K562 (cell line): Measurements from ENCODE around the gene CCDC87. TPM values are rescaled to one million over a fixed set of nuclear protein-coding genes. Genes with fewer than 3 reads are reported as not detected.

Source experiments
- ETV1 ChIP-seq: fragments of 450-650 bp; conservative IDR thresholded peaks from 2 replicates; pipeline ENCODE4 v1.6.1; 2016; ENCODE audit warnings: missing genetic modification characterization, control low read depth, low read depth, missing compliant biosample characterization
- FOXK2 ChIP-seq, 2 experiments: fragments of 450-650 bp; IDR thresholded peaks in 1 of 2; conservative IDR thresholded peaks in 1 of 2; 2 replicates each; pipeline ENCODE4 v1.6.1; 2016; ENCODE audit warnings: low read depth in 2 of 2, mild to moderate bottlenecking in 1 of 2
- GTF2A2 ChIP-seq: IDR thresholded peaks from 2 replicates; pipeline ENCODE4 v1.6.1; 2016; ENCODE audit warnings: mild to moderate bottlenecking, missing genetic modification characterization, missing compliant biosample characterization
- MXI1 ChIP-seq: IDR thresholded peaks from 2 replicates; pipeline ENCODE4 v1.6.1; 2011; ENCODE audit warnings: low read depth, mild to moderate bottlenecking, improper control_type of control experiment, low read length
- RERE ChIP-seq: sonication (generic); formaldehyde crosslinking; IDR thresholded peaks from 2 replicates; pipeline ENCODE4 v1.8.0; 2023; ENCODE audit warnings: missing genetic modification reagents, mild to moderate bottlenecking, borderline replicate concordance
- RUNX1 ChIP-seq: sonication (generic); IDR thresholded peaks from 2 replicates; pipeline ENCODE4 v1.6.1; 2016; ENCODE audit warnings: antibody characterized with exemption, low read depth
- STAT5B ChIP-seq: fragments of 250-450 bp; sonication (Bioruptor Pico); IDR thresholded peaks from 2 replicates; pipeline ENCODE4 v1.8.0; 2021; ENCODE audit warnings: mild to moderate bottlenecking, inconsistent platforms
- ZNF217 ChIP-seq: sonication (generic); formaldehyde crosslinking; IDR thresholded peaks from 2 replicates; pipeline ENCODE4 v1.8.0; 2022; ENCODE audit warnings: mild to moderate bottlenecking, missing genetic modification reagents
- ZNF280A ChIP-seq: fragments of 450-650 bp; IDR thresholded peaks from 2 replicates; pipeline ENCODE4 v1.6.1; 2018; ENCODE audit warnings: mild to moderate bottlenecking, low read depth; ENCODE audit not compliant: partially characterized antibody
- ZNF512 ChIP-seq: IDR thresholded peaks from 2 replicates; pipeline ENCODE4 v1.6.1; 2016; ENCODE audit warnings: missing genetic modification characterization, missing compliant biosample characterization
- ZNF76 ChIP-seq: fragments of 250-450 bp; sonication (Bioruptor Pico); IDR thresholded peaks from 2 replicates; pipeline ENCODE4 v1.4.0; 2020; ENCODE audit warnings: mild to moderate bottlenecking, moderate library complexity, borderline replicate concordance
- polyA plus RNA-seq, 8 experiments: library from polyadenylated mRNA; depleted of rRNA in 4 of 8; stranded (reverse) in 5 of 8; unstranded in 3 of 8; fragments of >200 nt; fragmentation: Nextera tagmentation in 2 of 8; fragmentation: Illumina TruSeq in 1 of 8; extraction: Ambion mirVana in 2 of 8; extraction: Trizol in 1 of 8; gene quantifications; 2 replicates each; pipeline versions ENCODE4 v1.2.1 to v1.2.3, GENCODE V29; 2011 to 2014; ENCODE audit warnings: inconsistent platforms in 1 of 8, missing spikeins in 1 of 8
- total RNA-seq, 7 experiments: library from RNA; depleted of rRNA in 6 of 7; stranded (reverse); fragments of >200 nt in 6 of 7; fragmentation: Illumina TruSeq in 2 of 7; extraction: Trizol in 2 of 7; gene quantifications; 2 replicates each; pipeline versions ENCODE4 v1.2.1 to v1.2.3, GENCODE V29; 2011 to 2021; ENCODE audit warnings: low replicate concordance in 1 of 7
- TF ChIP-seq, protein P1 (sequence below): sonication (generic); formaldehyde crosslinking; IDR thresholded peaks from 2 replicates; pipeline ENCODE4 v1.8.1; 2023; ENCODE audit warnings: mild to moderate bottlenecking, missing genetic modification reagents
- TF ChIP-seq, protein P2 (sequence below): fragments of 450-650 bp; IDR thresholded peaks from 2 replicates; pipeline ENCODE4 v1.6.1; 2017; ENCODE audit warnings: antibody characterized with exemption

The CCDC87 gene
- total and polyA plus RNA-seq, 9 of the 15 experiments (the other 6 are each of a cell fraction or from before 2014, with no cell fraction given): 0.03 to 0.44 (median 0.15) TPM; not detected in 1

DNA sequence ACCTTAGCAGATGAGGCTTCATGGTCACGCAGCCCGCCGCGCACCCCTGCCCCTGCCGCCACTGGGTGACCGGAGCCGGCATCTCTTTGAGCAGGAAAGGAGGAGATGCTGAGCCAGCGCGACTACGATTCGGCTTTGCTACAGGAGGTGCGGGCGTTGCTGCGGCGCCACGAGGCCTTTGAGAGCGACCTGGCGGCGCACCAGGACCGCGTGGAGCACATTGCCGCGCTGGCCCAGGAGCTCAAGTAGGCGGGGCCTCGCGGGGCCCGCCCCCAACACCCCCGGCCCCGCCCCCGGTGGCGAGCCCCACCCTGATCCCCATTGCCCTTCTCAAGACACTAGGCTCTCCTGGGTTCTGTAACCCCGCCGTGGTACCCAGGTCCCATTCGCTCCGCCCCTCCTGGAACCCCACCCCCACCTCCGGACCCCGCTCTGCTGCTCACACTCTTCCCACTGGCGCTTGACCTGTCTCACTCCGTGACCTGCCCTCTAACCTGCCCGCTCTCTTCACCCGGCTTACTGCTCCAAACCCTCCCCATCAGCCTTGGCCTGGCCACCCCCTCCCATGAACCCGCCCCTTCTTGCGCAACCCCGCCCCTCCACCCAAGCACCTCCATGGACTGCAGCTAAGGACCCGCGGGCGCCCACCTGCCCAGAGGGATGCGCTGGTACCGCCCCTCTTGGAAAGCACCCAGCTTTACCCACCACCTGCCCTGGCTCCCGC, 33.6 kb downstream of the CCDC87 start (continued):
- TF ChIP-seq, protein P1, sequence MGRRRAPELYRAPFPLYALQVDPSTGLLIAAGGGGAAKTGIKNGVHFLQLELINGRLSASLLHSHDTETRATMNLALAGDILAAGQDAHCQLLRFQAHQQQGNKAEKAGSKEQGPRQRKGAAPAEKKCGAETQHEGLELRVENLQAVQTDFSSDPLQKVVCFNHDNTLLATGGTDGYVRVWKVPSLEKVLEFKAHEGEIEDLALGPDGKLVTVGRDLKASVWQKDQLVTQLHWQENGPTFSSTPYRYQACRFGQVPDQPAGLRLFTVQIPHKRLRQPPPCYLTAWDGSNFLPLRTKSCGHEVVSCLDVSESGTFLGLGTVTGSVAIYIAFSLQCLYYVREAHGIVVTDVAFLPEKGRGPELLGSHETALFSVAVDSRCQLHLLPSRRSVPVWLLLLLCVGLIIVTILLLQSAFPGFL (CRISPR knock-in tag): no peak
- TF ChIP-seq RERE (CRISPR knock-in tag): no peak
- no peak for TF ChIP-seq MXI1
- no peak for TF ChIP-seq ZNF280A
- TF ChIP-seq GTF2A2: no peak
- no peak for TF ChIP-seq STAT5B
- TF ChIP-seq ZNF217 (CRISPR knock-in tag): no peak
- TF ChIP-seq ZNF76 (CRISPR knock-in tag): no peak
- TF ChIP-seq FOXK2 (conservative IDR thresholded peaks at IDR 0.05 in 1 of 2, IDR thresholded peaks at IDR 0.05 in 1 of 2; ENCODE audit: low read depth in 2 of 2): no peak
- no peak for TF ChIP-seq RUNX1
- TF ChIP-seq ETV1: no peak
- no peak for TF ChIP-seq ZNF512 (tag)
- TF ChIP-seq, protein P2, sequence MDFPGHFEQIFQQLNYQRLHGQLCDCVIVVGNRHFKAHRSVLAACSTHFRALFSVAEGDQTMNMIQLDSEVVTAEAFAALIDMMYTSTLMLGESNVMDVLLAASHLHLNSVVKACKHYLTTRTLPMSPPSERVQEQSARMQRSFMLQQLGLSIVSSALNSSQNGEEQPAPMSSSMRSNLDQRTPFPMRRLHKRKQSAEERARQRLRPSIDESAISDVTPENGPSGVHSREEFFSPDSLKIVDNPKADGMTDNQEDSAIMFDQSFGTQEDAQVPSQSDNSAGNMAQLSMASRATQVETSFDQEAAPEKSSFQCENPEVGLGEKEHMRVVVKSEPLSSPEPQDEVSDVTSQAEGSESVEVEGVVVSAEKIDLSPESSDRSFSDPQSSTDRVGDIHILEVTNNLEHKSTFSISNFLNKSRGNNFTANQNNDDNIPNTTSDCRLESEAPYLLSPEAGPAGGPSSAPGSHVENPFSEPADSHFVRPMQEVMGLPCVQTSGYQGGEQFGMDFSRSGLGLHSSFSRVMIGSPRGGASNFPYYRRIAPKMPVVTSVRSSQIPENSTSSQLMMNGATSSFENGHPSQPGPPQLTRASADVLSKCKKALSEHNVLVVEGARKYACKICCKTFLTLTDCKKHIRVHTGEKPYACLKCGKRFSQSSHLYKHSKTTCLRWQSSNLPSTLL: no peak
